ENCODE measurements around the gene ATXN3L. TPM values are rescaled to one million over a fixed set of nuclear protein-coding genes. Genes with fewer than 3 reads are reported as not detected.

The ATXN3L gene
- total RNA-seq, 1 donor from 2014 or later, result not detected

DNA sequence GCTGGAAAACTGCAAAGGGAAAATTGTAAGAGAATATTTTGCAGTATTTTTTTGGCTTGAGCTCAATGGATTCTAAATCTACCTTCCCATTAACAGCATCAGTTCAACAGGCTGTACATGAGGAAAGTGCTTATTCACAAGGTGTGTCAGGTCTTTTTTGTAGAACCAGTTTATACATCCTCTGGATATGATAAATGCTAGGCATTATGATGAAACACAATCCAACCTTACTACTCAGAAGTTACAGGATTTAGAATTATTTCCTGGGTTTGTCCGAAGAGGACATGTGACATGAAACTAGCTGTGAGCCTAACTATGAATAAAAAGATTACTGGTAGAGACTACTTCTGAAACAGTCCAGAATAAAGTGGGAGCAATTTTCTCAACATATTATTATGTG lies 49.5 kb downstream of the ATXN3L start:
- DNase-seq (ENCODE audit: low spot score) (no peak), ATAC-seq (no peak)

DNA sequence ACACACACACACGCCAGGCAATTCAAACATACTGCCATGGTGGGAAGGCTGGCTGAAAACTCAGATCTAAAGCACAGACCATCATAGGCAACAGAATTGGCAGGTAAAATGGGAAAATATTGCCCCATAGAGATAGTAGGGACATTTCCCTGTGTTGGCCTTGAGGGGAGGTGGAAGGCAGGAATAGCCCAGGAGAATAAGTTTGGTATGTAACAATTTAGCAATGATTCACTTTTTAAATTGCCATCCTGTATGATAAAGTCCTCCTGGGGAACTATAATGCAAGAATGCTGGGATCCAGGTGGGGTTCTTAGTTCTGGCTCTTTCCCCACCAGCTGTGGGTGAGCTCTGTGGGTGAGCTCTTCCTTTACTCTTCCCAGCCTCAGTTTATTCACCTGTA lies 51.0 kb downstream of the ATXN3L start:
- no peak for ATAC-seq
- DNase-seq (ENCODE audit: low spot score), result no peak

Other genes starting within 250 kb of the ATXN3L start
- not detected for gene EGFL6, start 249.5 kb upstream of the ATXN3L start, total RNA-seq